Measurements from ENCODE around the gene SDK2.

The SDK2 gene

GRCh38 chr17:73632513-73632912 lies 11.7 kb downstream of the SDK2 start:
- DNase-seq, result no peak

GRCh38 chr17:73630965-73631595 lies 13.2 kb downstream of the SDK2 start:
- no peak for DNase-seq

GRCh38 chr17:73630531-73630930 lies 13.7 kb downstream of the SDK2 start:
- DNase-seq, result no peak

- DNase-seq, result no peak
These were observed 15.3 kb downstream of the SDK2 start for GRCh38 chr17:73628642-73629552.

GRCh38 chr17:73625991-73626673 lies 18.1 kb downstream of the SDK2 start:
- no peak for DNase-seq

GRCh38 chr17:73625006-73625405 lies 19.2 kb downstream of the SDK2 start:
- no peak for DNase-seq

GRCh38 chr17:73624496-73624988 lies 19.7 kb downstream of the SDK2 start:
- DNase-seq, result no peak

- no peak for DNase-seq
These were observed 20.4 kb downstream of the SDK2 start for GRCh38 chr17:73623818-73624217.

- DNase-seq, result no peak
These were observed 21.0 kb downstream of the SDK2 start for GRCh38 chr17:73623247-73623646.

- DNase-seq, result no peak
These were observed 21.9 kb downstream of the SDK2 start for GRCh38 chr17:73622381-73622780.

GRCh38 chr17:73621685-73622084 lies 22.6 kb downstream of the SDK2 start:
- DNase-seq, result no peak

- no peak for DNase-seq
These were observed 23.8 kb downstream of the SDK2 start for GRCh38 chr17:73620414-73620813.

- no peak for DNase-seq
These were observed 26.7 kb downstream of the SDK2 start for GRCh38 chr17:73617501-73617900.

- DNase-seq, result no peak
These were observed 27.3 kb downstream of the SDK2 start for GRCh38 chr17:73616873-73617404.

GRCh38 chr17:73616120-73616872 lies 27.9 kb downstream of the SDK2 start:
- no peak for DNase-seq

- no peak for DNase-seq
These were observed 30.0 kb downstream of the SDK2 start for GRCh38 chr17:73614256-73614655.

GRCh38 chr17:73613271-73614233 lies 30.7 kb downstream of the SDK2 start:
- DNase-seq, result no peak

GRCh38 chr17:73612031-73612472 lies 32.2 kb downstream of the SDK2 start:
- DNase-seq, result no peak

GRCh38 chr17:73611630-73612029 lies 32.6 kb downstream of the SDK2 start:
- DNase-seq, result no peak

GRCh38 chr17:73610331-73610911 lies 33.8 kb downstream of the SDK2 start:
- DNase-seq, result no peak

- no peak for DNase-seq
These were observed 34.5 kb downstream of the SDK2 start for GRCh38 chr17:73609758-73610157.

All from stimulated activated CD4-positive, alpha-beta T cell treated with anti-CD3 and anti-CD28 coated beads, Interleukin-4, amount 100 ng/mL, for 1 hour (primary cell).